ENCODE data around the gene PTPRM.

- TF ChIP-seq CTCF (IDR thresholded peaks at IDR 0.05) = no peak
- TF ChIP-seq MEF2A (IDR thresholded peaks at IDR 0.05; ENCODE audit: borderline replicate concordance, low read depth) = no peak
- no peak for TF ChIP-seq FOXM1 (IDR thresholded peaks at IDR 0.05; ENCODE audit: low read depth)
- TF ChIP-seq RAD21 (IDR thresholded peaks at IDR 0.05; ENCODE audit: low read length) = no peak
- TF ChIP-seq EZH2phosphoT487 (IDR thresholded peaks at IDR 0.05; ENCODE audit: borderline replicate concordance, low read depth) = no peak
Observed at GRCh38 chr18:7766346-7766745, 199.2 kb downstream of the PTPRM start.
